ENCODE measurements around the gene NHEJ1. TPM values are rescaled to one million over a fixed set of nuclear protein-coding genes. Genes with fewer than 3 reads are reported as not detected.

Gene NHEJ1
- total and polyA plus RNA-seq, 4 donors, result 6.1 to 13.5 (median 9.9) TPM

GRCh38 chr2:219095406-219095935 lies 65.1 kb downstream of the NHEJ1 start:
- TF ChIP-seq RAD21 (IDR thresholded peaks at IDR 0.05) (no peak), YY1 (IDR thresholded peaks at IDR 0.05) (no peak), NR2F2 (IDR thresholded peaks at IDR 0.05) (no peak), RXRA (IDR thresholded peaks at IDR 0.05) (no peak), MAX (IDR thresholded peaks at IDR 0.05) (no peak), FOXA2 (IDR thresholded peaks at IDR 0.05) (no peak), HNF4G (IDR thresholded peaks at IDR 0.05) (no peak), SP1 (IDR thresholded peaks at IDR 0.05) (no peak), TAF1 (conservative IDR thresholded peaks at IDR 0.05) (no peak)
- TF ChIP-seq, protein P1, sequence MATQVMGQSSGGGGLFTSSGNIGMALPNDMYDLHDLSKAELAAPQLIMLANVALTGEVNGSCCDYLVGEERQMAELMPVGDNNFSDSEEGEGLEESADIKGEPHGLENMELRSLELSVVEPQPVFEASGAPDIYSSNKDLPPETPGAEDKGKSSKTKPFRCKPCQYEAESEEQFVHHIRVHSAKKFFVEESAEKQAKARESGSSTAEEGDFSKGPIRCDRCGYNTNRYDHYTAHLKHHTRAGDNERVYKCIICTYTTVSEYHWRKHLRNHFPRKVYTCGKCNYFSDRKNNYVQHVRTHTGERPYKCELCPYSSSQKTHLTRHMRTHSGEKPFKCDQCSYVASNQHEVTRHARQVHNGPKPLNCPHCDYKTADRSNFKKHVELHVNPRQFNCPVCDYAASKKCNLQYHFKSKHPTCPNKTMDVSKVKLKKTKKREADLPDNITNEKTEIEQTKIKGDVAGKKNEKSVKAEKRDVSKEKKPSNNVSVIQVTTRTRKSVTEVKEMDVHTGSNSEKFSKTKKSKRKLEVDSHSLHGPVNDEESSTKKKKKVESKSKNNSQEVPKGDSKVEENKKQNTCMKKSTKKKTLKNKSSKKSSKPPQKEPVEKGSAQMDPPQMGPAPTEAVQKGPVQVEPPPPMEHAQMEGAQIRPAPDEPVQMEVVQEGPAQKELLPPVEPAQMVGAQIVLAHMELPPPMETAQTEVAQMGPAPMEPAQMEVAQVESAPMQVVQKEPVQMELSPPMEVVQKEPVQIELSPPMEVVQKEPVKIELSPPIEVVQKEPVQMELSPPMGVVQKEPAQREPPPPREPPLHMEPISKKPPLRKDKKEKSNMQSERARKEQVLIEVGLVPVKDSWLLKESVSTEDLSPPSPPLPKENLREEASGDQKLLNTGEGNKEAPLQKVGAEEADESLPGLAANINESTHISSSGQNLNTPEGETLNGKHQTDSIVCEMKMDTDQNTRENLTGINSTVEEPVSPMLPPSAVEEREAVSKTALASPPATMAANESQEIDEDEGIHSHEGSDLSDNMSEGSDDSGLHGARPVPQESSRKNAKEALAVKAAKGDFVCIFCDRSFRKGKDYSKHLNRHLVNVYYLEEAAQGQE (IDR thresholded peaks at IDR 0.05), result no peak
- no peak overlapping the region for H3K4me3 ChIP-seq (ENCODE audit: low read depth in 1 of 3, low read length in 3 of 3)
- no peak overlapping the region for H3K9ac ChIP-seq (ENCODE audit: low read depth in 1 of 2, low read length in 2 of 2)
- H3K4me1 ChIP-seq (ENCODE audit: control insufficient read depth in 4 of 4, insufficient read depth in 4 of 4, low read length in 3 of 4), result no peaks in the 10 kb centered on the region
- 67% methylated on average over 1 of the region's 1 CpG for WGBS
- H3K36me3 ChIP-seq (ENCODE audit: control insufficient read depth in 4 of 4, insufficient read depth in 3 of 4, low read depth in 1 of 4, low read length in 3 of 4), result peaks cover 0 to 5% (median 0%) of the 10 kb centered on the region in 4 donors
- no peak for DNase-seq (ENCODE audit: low spot score)
- no peaks in the 10 kb centered on the region for H3K9me3 ChIP-seq (ENCODE audit: control insufficient read depth in 4 of 4, low read length in 3 of 4)
- H3K27me3 ChIP-seq (ENCODE audit: control insufficient read depth in 4 of 4, insufficient read depth in 4 of 4, low read length in 3 of 4), result no peaks in the 10 kb centered on the region
- no peak overlapping the region for H3K27ac ChIP-seq (ENCODE audit: low read depth in 1 of 2, low read length in 2 of 2)

DNA sequence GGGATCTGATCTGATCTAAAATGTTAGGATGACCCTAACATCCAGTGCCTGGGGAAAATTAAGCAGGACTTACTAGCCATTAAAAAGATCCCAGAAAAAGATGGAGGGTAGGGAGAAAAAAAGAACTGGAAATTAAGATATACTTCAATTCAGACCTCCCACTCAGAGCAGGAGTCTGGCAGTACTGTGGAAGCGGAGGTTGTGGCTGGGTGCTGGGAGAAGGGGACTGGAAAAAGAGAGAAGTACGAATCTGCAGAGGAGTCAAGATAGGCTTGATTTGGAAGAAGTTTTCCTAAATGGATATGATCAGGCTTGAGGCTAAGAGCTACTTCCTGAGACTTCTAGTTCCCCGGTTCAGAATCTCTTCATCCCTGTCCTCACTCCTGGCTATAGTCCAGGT lies 66.4 kb downstream of the NHEJ1 start:
- Histone ChIP-seq H3K4me1 (ENCODE audit: control insufficient read depth in 4 of 4, insufficient read depth in 4 of 4, low read length in 3 of 4) (no peaks in the 10 kb centered on the region), H3K9me3 (ENCODE audit: control insufficient read depth in 4 of 4, low read length in 3 of 4) (no peaks in the 10 kb centered on the region), H3K4me3 (ENCODE audit: low read depth in 1 of 3, low read length in 3 of 3) (no peak overlapping the region), H3K27ac (ENCODE audit: low read depth in 1 of 2, low read length in 2 of 2) (no peak overlapping the region), H3K9ac (ENCODE audit: low read depth in 1 of 2, low read length in 2 of 2) (no peak overlapping the region), H3K36me3 (ENCODE audit: control insufficient read depth in 4 of 4, insufficient read depth in 3 of 4, low read depth in 1 of 4, low read length in 3 of 4) (no peaks in the 10 kb centered on the region), H3K27me3 (ENCODE audit: control insufficient read depth in 4 of 4, insufficient read depth in 4 of 4, low read length in 3 of 4) (no peaks in the 10 kb centered on the region)
- WGBS, result 84% methylated on average over 3 of the region's 3 CpGs
- no peak for DNase-seq (ENCODE audit: low spot score)
- no peak for TF ChIP-seq TAF1 (conservative IDR thresholded peaks at IDR 0.05)
- TF ChIP-seq, protein P2, sequence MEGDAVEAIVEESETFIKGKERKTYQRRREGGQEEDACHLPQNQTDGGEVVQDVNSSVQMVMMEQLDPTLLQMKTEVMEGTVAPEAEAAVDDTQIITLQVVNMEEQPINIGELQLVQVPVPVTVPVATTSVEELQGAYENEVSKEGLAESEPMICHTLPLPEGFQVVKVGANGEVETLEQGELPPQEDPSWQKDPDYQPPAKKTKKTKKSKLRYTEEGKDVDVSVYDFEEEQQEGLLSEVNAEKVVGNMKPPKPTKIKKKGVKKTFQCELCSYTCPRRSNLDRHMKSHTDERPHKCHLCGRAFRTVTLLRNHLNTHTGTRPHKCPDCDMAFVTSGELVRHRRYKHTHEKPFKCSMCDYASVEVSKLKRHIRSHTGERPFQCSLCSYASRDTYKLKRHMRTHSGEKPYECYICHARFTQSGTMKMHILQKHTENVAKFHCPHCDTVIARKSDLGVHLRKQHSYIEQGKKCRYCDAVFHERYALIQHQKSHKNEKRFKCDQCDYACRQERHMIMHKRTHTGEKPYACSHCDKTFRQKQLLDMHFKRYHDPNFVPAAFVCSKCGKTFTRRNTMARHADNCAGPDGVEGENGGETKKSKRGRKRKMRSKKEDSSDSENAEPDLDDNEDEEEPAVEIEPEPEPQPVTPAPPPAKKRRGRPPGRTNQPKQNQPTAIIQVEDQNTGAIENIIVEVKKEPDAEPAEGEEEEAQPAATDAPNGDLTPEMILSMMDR (IDR thresholded peaks at IDR 0.05; ENCODE audit: low read depth, low read length, missing input control), result no peak
- TF ChIP-seq RXRA (IDR thresholded peaks at IDR 0.05), result no peak
- TF ChIP-seq FOXA2 (IDR thresholded peaks at IDR 0.05), result no peak
- TF ChIP-seq, protein P1 (IDR thresholded peaks at IDR 0.05), result no peak
- no peak for TF ChIP-seq FOXA1 (IDR thresholded peaks at IDR 0.05)
- TF ChIP-seq NR2F2 (IDR thresholded peaks at IDR 0.05), result no peak
- TF ChIP-seq ATF3 (IDR thresholded peaks at IDR 0.05), result no peak
- TF ChIP-seq EGR1 (IDR thresholded peaks at IDR 0.05; ENCODE audit: low read depth in 2 of 2), result no peak
- no peak for TF ChIP-seq JUND (IDR thresholded peaks at IDR 0.05)
- no peak for TF ChIP-seq GABPA (IDR thresholded peaks at IDR 0.05 in 1 of 2, conservative IDR thresholded peaks at IDR 0.05 in 1 of 2)
- no peak for TF ChIP-seq RAD21 (IDR thresholded peaks at IDR 0.05)
- TF ChIP-seq YY1 (IDR thresholded peaks at IDR 0.05), result no peak
- TF ChIP-seq MAX (IDR thresholded peaks at IDR 0.05), result no peak
